Renal cortex interstitium (tissue), 15 donors: ENCODE data around the gene RPS19BP1. TPM values are rescaled to one million over a fixed set of nuclear protein-coding genes. Genes with fewer than 3 reads are reported as not detected.

Source experiments
- DNase-seq, 11 donors: peaks; one replicate each; pipeline ENCODE4 v3.0.0-alpha.2; 2013; ENCODE audit warnings: low read depth in 9 of 11, low spot score in 4 of 11; ENCODE audit errors: extremely low read depth in 1 of 11
- long read RNA-seq, 16 experiments: transcript quantifications; one replicate each; lab custom pipeline, GENCODE V29; 2026
- polyA plus RNA-seq, 3 donors: library from polyadenylated mRNA; unstranded; fragments of 120-200 nt; gene quantifications; one replicate each; pipeline ENCODE4 v1.2.1, GENCODE V29; 2013; ENCODE audit not compliant: insufficient read length in 3 of 3

RPS19BP1 gene
- 10 to 100 TPM; 41.3 to 58.4 (median 52.9) TPM for polyA plus RNA-seq
- long read RNA-seq, donor 1, transcript RPS19BP1-201 (4 exons, 927 nt), result major isoform, 26 of 37 reads
- long read RNA-seq, donor 1, transcript RPS19BP1-203 (3 exons, 852 nt), result minor isoform, 8 of 37 reads
- long read RNA-seq, donor 1, partial matches to known transcripts, result 0 of 37 reads
- long read RNA-seq, donor 1, other reads (novel, unspliced or antisense), result 0 of 37 reads
- long read RNA-seq, donor 2, transcript RPS19BP1-201 (4 exons, 927 nt), result major isoform, 39 of 45 reads
- long read RNA-seq, donor 2, partial matches to known transcripts, result 0 of 45 reads
- long read RNA-seq, donor 2, other reads (novel, unspliced or antisense), result 0 of 45 reads
- long read RNA-seq, donor 3, transcript RPS19BP1-201 (4 exons, 927 nt), result major isoform, 60 of 72 reads
- long read RNA-seq, donor 3, transcript RPS19BP1-203 (3 exons, 852 nt), result minor isoform, 11 of 72 reads
- long read RNA-seq, donor 3, partial matches to known transcripts, result 0 of 72 reads
- long read RNA-seq, donor 3, other reads (novel, unspliced or antisense), result 0 of 72 reads
- long read RNA-seq, donor 4, transcript RPS19BP1-201 (4 exons, 927 nt), result major isoform, 42 of 56 reads
- long read RNA-seq, donor 4, transcript RPS19BP1-203 (3 exons, 852 nt), result minor isoform, 5 of 56 reads
- long read RNA-seq, donor 4, partial matches to known transcripts, result 8 of 56 reads
- long read RNA-seq, donor 4, other reads (novel, unspliced or antisense), result 0 of 56 reads
- long read RNA-seq, donor 5, transcript RPS19BP1-201 (4 exons, 927 nt), result major isoform, 62 of 75 reads
- long read RNA-seq, donor 5, transcript RPS19BP1-203 (3 exons, 852 nt), result minor isoform, 9 of 75 reads
- long read RNA-seq, donor 5, partial matches to known transcripts, result 0 of 75 reads
- long read RNA-seq, donor 5, other reads (novel, unspliced or antisense), result 0 of 75 reads
- long read RNA-seq, donor 6, transcript RPS19BP1-203 (3 exons, 852 nt), result minor isoform, 10 of 54 reads
- long read RNA-seq, donor 6, transcript RPS19BP1-201 (4 exons, 927 nt), result major isoform, 44 of 54 reads
- long read RNA-seq, donor 6, partial matches to known transcripts, result 0 of 54 reads
- long read RNA-seq, donor 6, other reads (novel, unspliced or antisense), result 0 of 54 reads
- long read RNA-seq, donor 7, transcript RPS19BP1-201 (4 exons, 927 nt), result major isoform, 41 of 50 reads
- long read RNA-seq, donor 7, transcript RPS19BP1-203 (3 exons, 852 nt), result minor isoform, 8 of 50 reads
- long read RNA-seq, donor 7, partial matches to known transcripts, result 0 of 50 reads
- long read RNA-seq, donor 7, other reads (novel, unspliced or antisense), result 0 of 50 reads
- long read RNA-seq, donor 8, transcript RPS19BP1-201 (4 exons, 927 nt), result major isoform, 71 of 89 reads
- long read RNA-seq, donor 8, transcript RPS19BP1-203 (3 exons, 852 nt), result minor isoform, 16 of 89 reads
- long read RNA-seq, donor 8, partial matches to known transcripts, result 0 of 89 reads
- long read RNA-seq, donor 8, other reads (novel, unspliced or antisense), result 0 of 89 reads
- long read RNA-seq, donor 9, transcript RPS19BP1-201 (4 exons, 927 nt), result major isoform, 47 of 53 reads
- long read RNA-seq, donor 9, partial matches to known transcripts, result 0 of 53 reads
- long read RNA-seq, donor 9, other reads (novel, unspliced or antisense), result 0 of 53 reads
- long read RNA-seq, donor 10, transcript RPS19BP1-201 (4 exons, 927 nt), result major isoform, 34 of 42 reads
- long read RNA-seq, donor 10, partial matches to known transcripts, result 0 of 42 reads
- long read RNA-seq, donor 10, other reads (novel, unspliced or antisense), result 0 of 42 reads
- long read RNA-seq, donor 11, transcript RPS19BP1-201 (4 exons, 927 nt), result major isoform, 28 of 30 reads
- long read RNA-seq, donor 11, partial matches to known transcripts, result 0 of 30 reads
- long read RNA-seq, donor 11, other reads (novel, unspliced or antisense), result 0 of 30 reads
- long read RNA-seq, donor 12, transcript RPS19BP1-203 (3 exons, 852 nt), result minor isoform, 7 of 20 reads
- long read RNA-seq, donor 12, transcript RPS19BP1-201 (4 exons, 927 nt), result major isoform, 12 of 20 reads
- long read RNA-seq, donor 12, partial matches to known transcripts, result 0 of 20 reads
- long read RNA-seq, donor 12, other reads (novel, unspliced or antisense), result 0 of 20 reads
- long read RNA-seq, donor 13, transcript RPS19BP1-203 (3 exons, 852 nt), result minor isoform, 16 of 99 reads
- long read RNA-seq, donor 13, transcript RPS19BP1-201 (4 exons, 927 nt), result major isoform, 78 of 99 reads
- long read RNA-seq, donor 13, partial matches to known transcripts, result 0 of 99 reads
- long read RNA-seq, donor 13, other reads (novel, unspliced or antisense), result 0 of 99 reads
- long read RNA-seq, donor 14, transcript RPS19BP1-201 (4 exons, 927 nt), result major isoform, 33 of 41 reads
- long read RNA-seq, donor 14, transcript RPS19BP1-203 (3 exons, 852 nt), result minor isoform, 7 of 41 reads
- long read RNA-seq, donor 14, partial matches to known transcripts, result 0 of 41 reads
- long read RNA-seq, donor 14, other reads (novel, unspliced or antisense), result 0 of 41 reads
- long read RNA-seq, donor 15, transcript RPS19BP1-201 (4 exons, 927 nt), result major isoform, 13 of 17 reads
- long read RNA-seq, donor 15, partial matches to known transcripts, result 0 of 17 reads
- long read RNA-seq, donor 15, other reads (novel, unspliced or antisense), result 0 of 17 reads
- long read RNA-seq, donor 16, transcript RPS19BP1-203 (3 exons, 852 nt), result minor isoform, 9 of 114 reads
- long read RNA-seq, donor 16, transcript RPS19BP1-201 (4 exons, 927 nt), result major isoform, 102 of 114 reads
- long read RNA-seq, donor 16, partial matches to known transcripts, result 0 of 114 reads
- long read RNA-seq, donor 16, other reads (novel, unspliced or antisense), result 0 of 114 reads

GRCh38 chr22:39532215-39533073 is at the start of gene RPS19BP1:
TSS of gene RPS19BP1 (minus strand) at chr22:39532748. CDS start at chr22:39532738, 10 bp downstream.
- DNase-seq, result peak; percentile 98 to 100 (median 100)

- no peak for DNase-seq
Measured at GRCh38 chr22:39581303-39581702, 48.8 kb upstream of the RPS19BP1 start.

GRCh38 chr22:39580795-39581194 is 48.2 kb upstream of the RPS19BP1 start:
- no peak for DNase-seq

- DNase-seq, result no peak
Measured at GRCh38 chr22:39580006-39580441, 47.5 kb upstream of the RPS19BP1 start.

- no peak for DNase-seq
Measured at GRCh38 chr22:39577900-39578299, 45.4 kb upstream of the RPS19BP1 start.

- DNase-seq, result no peak
Measured at GRCh38 chr22:39577366-39577765, 44.8 kb upstream of the RPS19BP1 start.

- DNase-seq, result no peak
Measured at GRCh38 chr22:39576027-39576426, 43.5 kb upstream of the RPS19BP1 start.

GRCh38 chr22:39575552-39575825 is 42.9 kb upstream of the RPS19BP1 start:
- no peak for DNase-seq

GRCh38 chr22:39574779-39575551 is 42.4 kb upstream of the RPS19BP1 start:
- DNase-seq, result no peak

- DNase-seq, result no peak
Measured at GRCh38 chr22:39571538-39571937, 39.0 kb upstream of the RPS19BP1 start.

- DNase-seq, result no peak
Measured at GRCh38 chr22:39570665-39571064, 38.1 kb upstream of the RPS19BP1 start, which contains the start of gene CACNA1I. TSS of gene CACNA1I (plus strand) at chr22:39570753. CDS start at chr22:39570753, 0 bp downstream.

GRCh38 chr22:39570226-39570625 is 37.7 kb upstream of the RPS19BP1 start:
- DNase-seq, result no peak

- DNase-seq, result no peak
Measured at GRCh38 chr22:39569066-39569465, 36.5 kb upstream of the RPS19BP1 start.

- no peak for DNase-seq
Measured at GRCh38 chr22:39568278-39568981, 35.9 kb upstream of the RPS19BP1 start.
